OCI-LY3 (cell line): ENCODE data around the gene MFSD12.

Source experiments
- H2AFZ ChIP-seq: fragments of 200-600, 300-600 bp; shearing (Covaris generic); 2 replicates; pipeline ENCODE4 v1.6.0; 2014; ENCODE audit warnings: antibody characterized with exemption, low read depth, low read length
- H3K27ac ChIP-seq: fragments of 200-600, 300-600 bp; sonication (generic); 2 replicates; pipeline ENCODE4 v1.5.1; 2014; ENCODE audit warnings: mild to moderate bottlenecking, low read length, moderate library complexity, mixed read lengths
- H3K27me3 ChIP-seq: fragments of 200-600, 300-600 bp; sonication (generic); 2 replicates; pipeline ENCODE4 v1.6.1; 2014; ENCODE audit warnings: low read depth, low read length, mixed read lengths
- H3K36me3 ChIP-seq: fragments of 200-600, 300-600 bp; sonication (generic); replicated peaks from 2 replicates; pipeline ENCODE3; 2014; ENCODE audit warnings: low read depth, low read length, mixed read lengths
- H3K4me1 ChIP-seq: fragments of 300-600, 200-600 bp; sonication (generic); 2 replicates; pipeline ENCODE4 v1.6.1; 2014; ENCODE audit warnings: low read length, mixed read lengths
- H3K4me2 ChIP-seq: fragments of 200-600, 300-600 bp; sonication (generic); 2 replicates; pipeline ENCODE4 v1.6.1; 2014; ENCODE audit warnings: low read length, mixed read lengths
- H3K4me3 ChIP-seq: fragments of 300-600, 200-600 bp; sonication (generic); 2 replicates; pipeline ENCODE4 v1.5.1; 2014; ENCODE audit warnings: antibody characterized with exemption, mild to moderate bottlenecking, low read length, moderate library complexity
- H3K79me2 ChIP-seq: fragments of 300-600, 200-600 bp; shearing (Covaris generic); 2 replicates; pipeline ENCODE4 v1.6.1; 2014; ENCODE audit warnings: mild to moderate bottlenecking, low read length, mixed read lengths
- H3K9ac ChIP-seq: fragments of 300-600, 200-600 bp; shearing (Covaris generic); 2 replicates; pipeline ENCODE4 v1.6.0; 2014; ENCODE audit warnings: mild to moderate bottlenecking, low read length, moderate library complexity
- H3K9me3 ChIP-seq: fragments of 200-600, 300-600 bp; shearing (Covaris generic); 2 replicates; pipeline ENCODE4 v1.6.1; 2014; ENCODE audit warnings: low read length, mixed read lengths; ENCODE audit not compliant: insufficient read depth
- H4K20me1 ChIP-seq: fragments of 200-600, 300-600 bp; sonication (generic); 2 replicates; pipeline ENCODE4 v1.6.1; 2016; ENCODE audit warnings: low read length, mixed read lengths; ENCODE audit not compliant: insufficient read depth
- EZH2phosphoT487 ChIP-seq: fragments of 200-600 bp; shearing (Covaris generic); IDR thresholded peaks from 2 replicates; pipeline ENCODE4 v1.6.1; 2018; ENCODE audit warnings: antibody characterized with exemption, mixed run types, low read depth
- TF ChIP-seq, protein P1 (sequence below): fragments of 200-600, 300-600 bp; sonication (generic); IDR thresholded peaks from 2 replicates; pipeline ENCODE4 v1.5.1; 2014; ENCODE audit warnings: antibody characterized with exemption, low read length, low read depth

The MFSD12 gene

DNA sequence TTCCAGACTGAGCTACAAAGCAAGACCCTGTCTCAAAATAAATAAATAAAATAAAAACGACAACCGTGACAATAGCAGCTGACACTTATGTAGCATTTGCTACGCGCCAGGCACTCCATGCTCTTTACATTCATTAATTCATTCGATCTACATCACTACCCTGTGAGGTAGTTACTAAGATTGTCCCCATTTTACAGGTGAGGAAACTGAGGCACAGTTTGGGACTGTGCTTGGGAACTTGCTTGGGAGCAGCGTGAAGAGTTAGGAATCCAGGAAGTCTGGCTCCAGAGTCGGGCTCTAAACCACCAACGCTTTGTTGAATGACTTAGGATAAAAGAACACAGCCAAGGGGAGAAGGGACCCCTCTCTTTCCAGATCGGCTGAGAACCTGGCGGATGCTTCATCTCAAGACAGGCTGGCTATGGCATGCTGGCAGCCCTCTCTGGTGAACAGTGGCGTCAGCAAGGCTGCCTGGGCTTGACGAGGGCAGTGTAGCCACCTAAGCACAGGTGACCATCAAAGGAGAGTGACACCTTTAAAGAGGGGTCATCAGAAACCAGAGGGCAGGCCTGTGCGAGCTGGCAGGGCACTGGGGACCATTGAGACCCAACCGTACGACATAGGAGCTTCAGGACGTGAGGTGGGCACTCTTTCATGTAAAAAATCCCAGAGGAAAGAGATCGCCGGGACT is 57.5 kb downstream of the MFSD12 start:
- TF ChIP-seq, protein P1, sequence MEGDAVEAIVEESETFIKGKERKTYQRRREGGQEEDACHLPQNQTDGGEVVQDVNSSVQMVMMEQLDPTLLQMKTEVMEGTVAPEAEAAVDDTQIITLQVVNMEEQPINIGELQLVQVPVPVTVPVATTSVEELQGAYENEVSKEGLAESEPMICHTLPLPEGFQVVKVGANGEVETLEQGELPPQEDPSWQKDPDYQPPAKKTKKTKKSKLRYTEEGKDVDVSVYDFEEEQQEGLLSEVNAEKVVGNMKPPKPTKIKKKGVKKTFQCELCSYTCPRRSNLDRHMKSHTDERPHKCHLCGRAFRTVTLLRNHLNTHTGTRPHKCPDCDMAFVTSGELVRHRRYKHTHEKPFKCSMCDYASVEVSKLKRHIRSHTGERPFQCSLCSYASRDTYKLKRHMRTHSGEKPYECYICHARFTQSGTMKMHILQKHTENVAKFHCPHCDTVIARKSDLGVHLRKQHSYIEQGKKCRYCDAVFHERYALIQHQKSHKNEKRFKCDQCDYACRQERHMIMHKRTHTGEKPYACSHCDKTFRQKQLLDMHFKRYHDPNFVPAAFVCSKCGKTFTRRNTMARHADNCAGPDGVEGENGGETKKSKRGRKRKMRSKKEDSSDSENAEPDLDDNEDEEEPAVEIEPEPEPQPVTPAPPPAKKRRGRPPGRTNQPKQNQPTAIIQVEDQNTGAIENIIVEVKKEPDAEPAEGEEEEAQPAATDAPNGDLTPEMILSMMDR, result no peak
- no peak for TF ChIP-seq EZH2phosphoT487
- no peaks in the 10 kb centered on the region for H3K27me3 ChIP-seq
- peaks cover 40% of the 10 kb centered on the region for H3K79me2 ChIP-seq
- no peaks in the 10 kb centered on the region for H3K9me3 ChIP-seq
- peak overlapping the region; percentile 70 for H3K27ac ChIP-seq
- peak overlapping the region; percentile 92 for H3K4me2 ChIP-seq
- H3K4me1 ChIP-seq, result peaks cover 14% of the 10 kb centered on the region
- H2AFZ ChIP-seq, result peak overlapping the region; percentile 71; the same call in 1 of the 2 replicates
- H3K4me3 ChIP-seq, result peak overlapping the region; percentile 90
- H3K9ac ChIP-seq, result peak overlapping the region; percentile 79
- no peaks in the 10 kb centered on the region for H4K20me1 ChIP-seq
- H3K36me3 ChIP-seq, result peaks cover 21% of the 10 kb centered on the region

DNA sequence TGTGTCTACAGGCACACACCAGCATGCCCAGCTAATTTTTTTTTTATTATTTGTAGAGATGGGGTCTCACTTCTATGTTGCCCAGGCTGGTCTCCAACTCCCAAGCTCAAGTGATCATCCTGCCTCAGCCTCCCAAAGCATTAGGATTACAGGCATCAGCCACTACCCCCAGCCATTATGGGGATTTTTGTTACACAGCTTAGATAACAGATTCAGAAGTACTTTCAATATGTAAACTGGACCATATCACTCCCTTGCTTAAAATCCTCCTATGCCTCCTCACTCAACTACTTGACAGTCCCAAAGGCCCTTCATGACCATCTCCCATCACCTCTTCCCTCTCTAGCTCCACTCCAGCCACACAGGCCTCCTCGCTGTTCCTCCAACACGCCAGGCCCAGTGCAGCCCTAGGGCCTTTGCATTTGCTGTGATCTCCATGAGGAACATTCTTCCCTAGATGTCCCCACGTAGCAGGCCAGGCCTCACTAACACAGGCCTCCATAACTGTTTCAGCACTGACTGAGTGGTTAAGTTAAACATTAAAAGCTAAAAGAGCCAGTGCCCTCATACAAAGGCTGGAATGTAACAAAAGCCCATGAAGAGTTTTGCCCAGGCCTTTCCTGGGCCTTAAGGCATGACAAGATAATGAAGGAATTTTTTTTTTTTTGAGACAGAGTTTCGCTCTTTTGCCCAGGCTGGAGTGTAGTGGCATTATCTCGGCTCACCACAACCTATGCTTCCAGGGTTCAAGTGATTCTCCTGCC is 59.4 kb downstream of the MFSD12 start:
- H3K9ac ChIP-seq, result no peak overlapping the region
- no peaks in the 10 kb centered on the region for H3K9me3 ChIP-seq
- no peak overlapping the region for H3K4me2 ChIP-seq
- H4K20me1 ChIP-seq, result no peaks in the 10 kb centered on the region
- H3K79me2 ChIP-seq, result peaks cover 40% of the 10 kb centered on the region
- H3K27ac ChIP-seq, result no peak overlapping the region
- peaks cover 26% of the 10 kb centered on the region for H3K36me3 ChIP-seq
- H3K4me1 ChIP-seq, result peaks cover 10% of the 10 kb centered on the region
- TF ChIP-seq, protein P1, result no peak
- no peak for TF ChIP-seq EZH2phosphoT487
- no peak overlapping the region for H3K4me3 ChIP-seq
- H2AFZ ChIP-seq, result no peak overlapping the region
- H3K27me3 ChIP-seq, result no peaks in the 10 kb centered on the region

DNA sequence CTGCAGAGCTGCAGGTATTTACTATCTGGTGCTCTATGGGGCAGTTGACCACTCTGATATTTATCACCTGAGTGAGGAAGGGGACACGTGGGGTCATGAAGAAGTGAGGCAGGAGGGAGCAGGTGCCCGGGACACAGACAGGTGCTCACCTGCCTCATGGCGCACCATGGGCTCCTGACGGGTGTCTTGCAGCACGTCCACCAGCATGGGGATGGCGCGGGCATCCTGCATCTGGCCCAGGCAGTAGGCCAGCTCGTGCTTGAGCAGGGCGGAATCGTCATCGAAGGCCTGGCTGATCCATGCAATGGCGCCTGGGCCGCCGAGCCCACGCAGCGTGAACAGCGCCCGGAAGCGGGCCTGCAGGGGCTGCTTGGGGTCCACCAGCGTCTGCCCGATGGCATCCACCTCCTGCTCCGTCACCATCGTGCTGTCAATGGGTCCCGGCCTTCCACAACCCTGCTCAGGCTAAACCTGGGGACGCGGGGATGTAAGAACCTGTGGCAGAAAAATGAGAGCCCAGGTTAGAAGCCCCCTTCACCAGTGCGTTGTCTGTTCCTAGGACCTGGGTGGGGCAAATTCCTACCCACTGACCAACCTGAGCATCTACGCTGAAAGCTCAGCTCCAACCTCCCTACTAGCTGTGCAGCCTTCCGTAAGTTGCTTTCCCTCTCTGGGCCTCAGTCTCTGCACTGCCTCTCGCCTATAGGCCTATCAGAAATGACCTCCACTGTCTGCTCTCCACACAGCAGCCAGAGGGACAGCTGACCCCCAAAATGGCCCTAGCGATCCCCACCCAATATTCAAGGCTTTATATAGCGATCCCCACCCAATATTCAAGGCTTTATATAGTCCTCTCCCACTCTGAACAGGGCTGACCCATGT is 60.8 kb downstream of the MFSD12 start:
- Histone ChIP-seq H3K27me3 (no peaks in the 10 kb centered on the region), H4K20me1 (no peaks in the 10 kb centered on the region; the same call in 1 of the 2 replicates), H3K36me3 (peaks cover 30% of the 10 kb centered on the region), H2AFZ (no peak overlapping the region), H3K9ac (no peak overlapping the region), H3K4me1 (peaks cover 10% of the 10 kb centered on the region), H3K79me2 (peaks cover 40% of the 10 kb centered on the region), H3K4me3 (no peak overlapping the region), H3K9me3 (no peaks in the 10 kb centered on the region), H3K27ac (no peak overlapping the region), H3K4me2 (no peak overlapping the region)
- no peak for TF ChIP-seq EZH2phosphoT487
- TF ChIP-seq, protein P1, result no peak
